ENCODE measurements around the gene PDE2A.

- TF ChIP-seq CTCF (conservative IDR thresholded peaks at IDR 0.05) (no peak), EZH2 (IDR thresholded peaks at IDR 0.05; ENCODE audit: low read depth) (no peak)
Measured at GRCh38 chr11:72626414-72626936, 47.7 kb downstream of the PDE2A start.

Measured in PC-9 (cell line).